T-helper 1 cell treated with Interleukin-12 subunit alpha and Interleukin-12 subunit beta and Interleukin-4 antibody, amounts not matched to agents 30 ng/mL and 1 ng/mL, for 36 hours (primary cell): ENCODE results near the gene WNT11. TPM values are rescaled to one million over a fixed set of nuclear protein-coding genes. Genes with fewer than 3 reads are reported as not detected.

Experiments used
- intact Hi-C: fragments of 100-400 bp; cut with micrococcal nuclease; formaldehyde crosslinking; loops from one replicate; pipeline ENCODE4 v1.15.1; 2024
- total RNA-seq: library from RNA; stranded (reverse); gene quantifications from 2 replicates; pipeline ENCODE4 v1.2.3, GENCODE V29; 2022

WNT11 gene
- total RNA-seq, 1 donor from 2014 or later = 2.7 TPM

- intact Hi-C loops = no loop called here
Observed at GRCh38 chr11:76221365-76221764, 15.1 kb upstream of the WNT11 start.

- intact Hi-C loops = no loop called here
Observed at GRCh38 chr11:76219243-76219642, 12.9 kb upstream of the WNT11 start.

- intact Hi-C loops = no loop called here
Observed at GRCh38 chr11:76218449-76219178, 12.3 kb upstream of the WNT11 start.

GRCh38 chr11:76217653-76218160 is 11.4 kb upstream of the WNT11 start:
- intact Hi-C loops = no loop called here

DNA sequence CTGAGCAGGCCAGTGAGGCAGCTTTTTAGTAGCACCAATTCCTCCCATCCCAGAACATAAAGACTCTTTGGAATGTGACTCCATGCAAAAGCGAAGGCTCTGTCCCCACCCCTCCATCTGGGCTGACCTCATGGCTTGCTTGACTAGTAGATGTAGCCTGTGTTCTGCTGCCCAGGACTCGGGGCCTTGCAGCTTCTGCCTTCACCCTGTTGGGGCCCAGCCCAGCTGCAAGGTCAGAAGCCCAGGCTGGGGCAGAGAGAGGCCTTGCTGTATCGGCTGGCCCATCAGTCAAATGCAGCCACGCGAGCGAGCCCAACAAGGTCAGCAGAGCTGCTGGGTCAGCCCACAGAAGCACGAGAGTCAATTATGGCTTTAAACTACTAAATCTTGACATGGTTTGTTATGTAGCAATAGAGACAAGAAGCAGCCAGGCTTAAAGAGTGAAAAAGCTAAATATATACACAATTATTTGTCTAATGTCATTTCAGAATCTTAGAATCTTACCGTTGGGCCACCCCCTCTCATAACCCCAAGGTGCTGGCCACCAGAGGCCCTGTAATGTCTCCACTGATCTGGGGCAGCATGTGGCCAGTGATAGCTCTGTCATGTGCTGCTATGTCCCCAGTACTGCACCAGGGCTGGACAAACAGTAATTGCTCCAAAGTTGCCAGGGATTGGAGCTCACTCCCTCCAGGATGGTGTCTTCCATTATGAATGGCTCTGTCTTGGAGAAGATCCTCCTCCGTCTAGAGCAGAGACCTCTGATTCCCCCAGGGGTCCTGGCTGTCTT is 10.4 kb upstream of the WNT11 start:
- intact Hi-C loops = no loop called here

DNA sequence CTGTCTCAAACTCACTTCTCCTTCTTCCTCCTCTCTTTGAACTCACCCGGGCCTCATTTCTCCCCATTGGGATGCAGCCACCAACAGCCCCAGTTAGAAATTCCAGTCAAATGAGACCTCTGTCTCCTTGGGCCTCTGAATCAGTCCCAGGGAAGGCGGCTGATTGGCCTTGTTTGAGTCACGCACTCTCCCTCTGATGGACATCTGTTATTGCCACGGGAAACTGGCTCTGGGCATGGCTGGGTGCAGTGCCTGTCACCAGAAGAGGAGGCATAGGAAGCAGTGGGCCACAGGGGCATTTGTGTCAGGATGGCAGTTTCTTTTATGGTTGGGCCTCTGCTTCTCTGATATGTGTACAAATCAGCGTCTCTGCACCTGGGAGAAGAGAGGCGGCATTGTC is 9.6 kb upstream of the WNT11 start:
- intact Hi-C loops = no loop called here

DNA sequence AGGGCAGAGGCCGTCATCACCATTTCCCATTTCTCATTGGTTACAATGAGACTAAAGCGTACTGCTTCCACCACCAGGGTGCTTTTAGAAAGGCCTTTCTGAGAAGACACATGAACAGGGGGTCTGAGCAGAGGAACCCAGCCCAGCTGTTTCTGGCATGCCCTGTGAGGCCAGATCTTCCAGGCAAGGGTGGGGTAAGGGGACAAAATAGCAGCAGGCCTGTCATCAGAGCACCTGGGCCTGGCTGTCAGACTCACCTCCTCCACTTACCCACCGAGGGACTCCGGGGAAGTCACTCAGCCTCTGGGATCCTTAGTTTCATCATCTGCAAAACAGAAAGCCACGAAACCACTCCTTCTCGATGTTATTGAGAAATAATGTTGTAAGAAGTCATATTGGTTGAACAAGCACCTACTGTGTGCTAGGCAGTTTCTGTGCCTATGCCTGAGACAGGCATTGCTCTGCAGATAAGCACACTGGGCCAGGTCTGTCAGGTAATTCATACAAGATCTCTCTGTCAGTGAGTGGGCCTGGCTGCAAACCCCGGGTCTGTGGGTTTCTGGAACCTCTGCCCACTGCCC is 8.8 kb upstream of the WNT11 start:
- intact Hi-C loops = no loop called here

GRCh38 chr11:76214186-76214585 is 7.9 kb upstream of the WNT11 start:
- intact Hi-C loops = no loop called here

- intact Hi-C loops = no loop called here
Observed at GRCh38 chr11:76212086-76213035, 6.1 kb upstream of the WNT11 start.

DNA sequence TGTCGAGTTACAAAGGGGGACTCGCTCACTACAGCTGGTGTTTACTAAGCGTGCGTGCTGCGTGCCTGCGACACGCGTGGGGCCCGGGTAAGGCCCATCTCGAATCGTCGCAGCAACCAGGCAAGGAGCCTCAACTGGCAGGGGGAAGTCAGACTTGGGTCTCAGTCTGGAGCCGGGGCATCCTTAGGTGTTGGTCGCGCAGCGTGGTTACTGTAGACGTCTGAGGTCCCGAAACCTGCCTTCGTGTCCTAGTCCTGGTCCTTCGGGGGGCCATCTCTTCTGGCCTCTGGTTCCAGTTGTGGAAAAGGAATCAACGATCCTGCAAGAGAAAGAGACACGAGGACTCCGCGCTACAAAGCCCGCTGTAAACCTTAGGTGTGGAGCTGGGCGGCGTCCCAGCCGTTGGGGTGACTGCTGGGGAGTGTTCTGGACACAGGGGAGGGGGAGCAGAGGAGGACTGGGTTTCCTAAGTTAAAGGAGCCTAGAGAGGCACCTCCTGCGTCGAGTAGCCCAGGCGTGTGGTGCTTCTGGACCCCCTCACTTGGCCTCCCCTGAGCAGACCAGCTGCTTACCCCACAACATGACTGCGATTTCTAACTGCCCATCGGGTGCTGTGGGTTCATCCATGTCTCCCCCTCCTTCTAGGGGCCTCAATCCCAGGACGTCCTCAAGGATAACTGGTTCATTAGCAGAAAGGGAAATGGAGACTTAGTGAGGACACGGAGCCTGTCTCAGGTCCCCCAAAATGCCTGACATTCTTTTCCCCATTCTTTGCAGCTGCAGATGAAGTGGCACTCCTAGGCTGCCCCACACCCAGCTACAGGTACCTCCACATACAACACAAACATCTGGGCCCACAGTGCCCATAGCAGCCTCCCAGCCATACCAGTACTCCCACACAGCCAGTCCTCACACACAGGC is 4.9 kb upstream of the WNT11 start:
- intact Hi-C loops = no loop called here

DNA sequence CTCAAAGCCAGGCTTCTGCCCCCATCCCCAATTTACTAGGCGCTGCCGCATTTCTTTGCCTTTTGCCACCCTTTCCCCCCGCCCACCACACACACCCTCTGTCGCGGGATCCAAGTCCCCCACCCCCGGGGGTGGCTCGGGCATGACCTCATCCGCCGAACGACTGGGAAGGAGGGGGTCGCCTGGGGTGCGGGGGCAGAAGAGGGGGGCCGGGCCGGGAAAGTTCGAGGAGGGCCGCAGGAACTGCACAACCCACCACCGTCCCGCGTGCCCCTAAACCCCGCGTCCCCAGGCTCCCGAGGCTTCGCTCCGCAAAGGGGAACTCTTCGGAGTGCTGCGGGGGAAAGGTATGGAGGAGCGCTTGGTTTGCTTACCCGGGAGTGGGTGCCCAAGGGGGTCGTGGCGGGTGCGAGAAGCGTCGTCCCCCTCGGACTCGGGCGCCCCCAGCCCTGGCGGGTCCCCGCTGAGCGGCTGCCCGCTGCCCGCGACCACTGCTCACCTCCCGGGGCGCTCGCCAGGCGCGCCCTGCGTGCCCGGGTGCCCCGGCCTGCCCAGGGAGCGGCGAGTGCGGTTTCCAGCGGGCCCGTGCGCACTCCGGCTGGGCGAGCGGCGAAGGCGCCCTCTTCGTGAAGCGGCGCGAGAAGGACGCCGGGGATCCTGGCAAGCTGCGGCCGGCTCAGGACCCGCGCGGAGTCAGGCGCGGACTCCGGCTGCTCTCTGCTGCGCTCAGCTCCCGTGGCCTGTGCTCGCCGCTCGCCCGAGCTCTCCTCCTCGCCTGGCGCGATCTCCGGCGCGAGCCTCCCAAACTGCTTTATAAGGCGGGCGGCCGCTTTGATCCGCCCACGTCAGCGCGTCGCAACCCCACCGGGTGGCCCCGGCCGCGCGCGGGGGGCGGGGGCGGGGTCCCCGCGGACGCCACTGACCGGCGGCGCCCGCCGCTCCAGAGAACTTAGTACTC is 4.0 kb upstream of the WNT11 start:
- intact Hi-C loops = no loop called here

DNA sequence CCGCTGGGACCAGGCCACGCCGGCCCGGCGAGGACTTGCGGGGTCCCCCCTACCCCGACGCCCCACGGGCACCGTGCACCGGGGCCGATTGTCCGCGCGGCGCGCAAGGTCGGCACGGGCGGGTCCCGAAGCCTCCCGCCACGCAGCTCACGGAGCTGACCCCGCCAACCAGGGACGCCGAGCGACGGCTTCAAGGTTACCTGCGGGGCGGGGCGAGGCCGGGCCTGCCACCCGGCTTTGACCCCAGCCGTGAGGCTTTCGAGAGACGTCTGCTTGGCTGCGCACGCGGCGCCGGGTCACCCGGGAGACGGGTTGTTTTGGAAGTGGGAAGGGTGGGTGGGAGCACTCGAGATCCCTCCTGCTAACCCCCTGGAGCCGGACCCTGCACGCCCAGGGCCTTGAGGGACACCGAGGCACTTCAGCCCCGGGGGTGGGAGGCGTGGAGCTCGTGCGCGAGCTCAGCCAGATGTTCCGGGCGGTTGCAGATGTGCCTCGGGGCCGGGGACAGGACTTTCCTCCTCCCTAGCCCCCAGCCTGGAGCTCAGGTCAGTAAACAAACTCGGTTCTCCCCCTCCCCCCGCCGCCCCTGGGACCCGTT is 3.2 kb upstream of the WNT11 start:
- intact Hi-C loops = no loop called here

DNA sequence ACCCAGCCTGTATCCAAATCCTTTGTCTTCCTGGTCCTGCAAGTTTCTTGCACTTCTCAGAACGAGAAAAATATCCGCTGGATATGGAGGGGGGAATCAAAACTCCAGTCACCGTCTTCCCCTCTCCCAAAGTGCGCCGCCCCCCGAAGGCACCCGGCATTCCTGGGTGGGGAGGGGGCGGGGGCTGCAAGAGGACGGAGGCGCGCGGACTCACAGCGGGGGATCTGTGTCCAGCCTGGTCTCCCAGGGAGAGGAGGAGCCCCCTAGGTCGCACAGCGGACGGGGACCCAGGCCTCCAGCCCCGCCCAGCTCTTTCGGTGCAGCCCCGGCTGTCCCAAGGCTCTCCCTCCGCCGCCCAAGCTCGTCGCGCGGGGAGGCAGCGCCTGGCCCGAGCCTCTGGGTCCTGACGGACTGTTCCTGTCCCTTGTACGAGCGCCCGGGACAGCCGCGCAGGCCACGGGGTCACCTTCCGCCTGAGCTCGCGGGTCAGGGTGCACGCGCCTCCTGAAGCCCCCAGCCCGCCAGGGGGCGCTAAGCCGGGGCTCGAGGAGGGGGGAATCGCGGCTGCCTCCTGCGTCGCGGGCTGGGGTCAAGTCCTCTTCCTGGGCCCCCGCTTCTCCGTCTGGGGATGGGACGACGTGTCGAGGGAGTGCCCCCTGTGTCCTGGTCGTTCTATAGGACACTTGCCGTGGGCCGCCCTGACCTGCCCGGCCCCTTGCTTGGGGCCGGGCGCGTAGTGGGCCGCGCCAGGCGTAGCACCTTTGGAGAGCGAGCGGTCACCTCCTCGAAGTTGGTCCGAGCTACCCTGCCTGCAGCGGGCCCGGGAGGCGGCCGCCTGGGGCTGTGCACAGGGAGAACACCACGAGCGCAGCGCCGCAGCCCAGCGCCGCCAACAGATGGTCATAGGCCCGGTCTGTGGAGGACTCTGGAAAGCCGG is 2.4 kb upstream of the WNT11 start:
- intact Hi-C loops = loop anchor here (1.0 kb wide), 2 partner anchors 27 to 236 kb away; no protein-coding TSS in a partner anchor

GRCh38 chr11:76207642-76208401 is 1.5 kb upstream of the WNT11 start:
- intact Hi-C loops = loop anchor here (1.0 kb wide), 8 partner anchors 27 to 473 kb away; partner anchors contain the start of genes GVQW3 and THAP12

- intact Hi-C loops = no loop called here
Observed at GRCh38 chr11:76206077-76206326, 300 bp downstream of the WNT11 start.

DNA sequence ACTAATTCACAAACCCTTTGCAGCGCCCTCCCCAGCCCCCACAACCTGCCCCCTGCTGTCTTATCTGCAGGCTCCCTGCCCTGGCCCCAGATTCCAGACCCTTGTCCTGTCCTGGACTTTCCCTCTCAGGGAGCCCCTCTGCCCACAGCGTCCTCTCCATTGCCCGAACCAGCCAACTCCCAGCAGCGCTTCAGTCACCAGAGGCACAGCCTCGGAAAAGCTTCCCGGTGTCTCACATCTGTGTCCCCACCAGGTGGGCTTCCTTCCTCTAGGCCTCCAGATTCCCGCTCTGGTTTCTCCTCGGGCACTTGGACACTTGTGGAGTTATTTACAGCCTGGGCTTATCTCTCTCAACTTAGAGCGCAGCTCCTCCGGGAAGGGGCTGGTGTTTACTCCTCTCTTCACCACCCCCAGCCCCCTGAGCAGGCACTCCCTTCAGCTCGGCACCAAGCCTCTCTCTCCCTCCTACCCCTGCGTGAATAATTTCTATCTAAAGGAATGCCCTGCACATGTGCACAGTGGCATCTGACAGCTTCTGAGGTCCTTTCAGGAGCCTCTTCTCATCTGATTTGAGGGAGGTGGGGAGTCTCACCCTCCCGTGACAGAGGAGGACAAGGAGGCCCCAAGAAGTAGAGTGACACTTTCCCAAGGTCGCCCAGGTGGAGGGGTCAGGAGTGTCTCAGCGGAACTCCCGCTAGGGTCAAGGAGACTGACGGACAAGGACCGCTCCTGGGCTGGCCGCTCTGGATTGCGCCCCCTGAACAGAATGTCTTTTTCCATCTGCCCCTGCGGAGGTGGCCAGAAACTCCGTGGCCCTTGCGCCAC is 838 bp downstream of the WNT11 start:
- intact Hi-C loops = no loop called here
